ENCODE data around the gene SBF1.

The SBF1 gene

GRCh38 chr22:50483977-50484853, 9.4 kb upstream of the SBF1 start:
- no peak for DNase-seq (ENCODE audit: low read depth in 2 of 2)

GRCh38 chr22:50483556-50483955, 8.7 kb upstream of the SBF1 start:
- no peak for DNase-seq (ENCODE audit: low read depth in 2 of 2)

GRCh38 chr22:50483106-50483505, 8.3 kb upstream of the SBF1 start:
- no peak for DNase-seq (ENCODE audit: low read depth in 2 of 2)

GRCh38 chr22:50482107-50483074, 7.6 kb upstream of the SBF1 start:
- no peak for DNase-seq (ENCODE audit: low read depth in 2 of 2)

- DNase-seq (ENCODE audit: low read depth in 2 of 2), result peak in 1 of 2 donors; percentile 31
Measured at GRCh38 chr22:50481440-50482106, 6.7 kb upstream of the SBF1 start, which contains the start of gene ADM2. ADM2 (plus strand) TSS chr22:50481543; CDS start chr22:50481848, 305 bp downstream.

GRCh38 chr22:50481045-50481439, 6.2 kb upstream of the SBF1 start:
- DNase-seq (ENCODE audit: low read depth in 2 of 2), result no peak

GRCh38 chr22:50479721-50480120, 4.9 kb upstream of the SBF1 start:
- no peak for DNase-seq (ENCODE audit: low read depth in 2 of 2)

- DNase-seq (ENCODE audit: low read depth in 2 of 2), result no peak
Measured at GRCh38 chr22:50477923-50478322, 3.1 kb upstream of the SBF1 start.

- no peak for DNase-seq (ENCODE audit: low read depth in 2 of 2)
Measured at GRCh38 chr22:50476868-50477267, 2.0 kb upstream of the SBF1 start.

GRCh38 chr22:50475652-50476002, 792 bp upstream of the SBF1 start:
- DNase-seq (ENCODE audit: low read depth in 2 of 2), result no peak

- DNase-seq (ENCODE audit: low read depth in 2 of 2), result no peak
Measured at GRCh38 chr22:50473855-50474671, 772 bp downstream of the SBF1 start.

GRCh38 chr22:50473088-50473487, 1.7 kb downstream of the SBF1 start:
- peak in 1 of 2 donors; percentile 28 for DNase-seq (ENCODE audit: low read depth in 2 of 2)

- DNase-seq (ENCODE audit: low read depth in 2 of 2), result no peak
Measured at GRCh38 chr22:50471962-50472361, 2.9 kb downstream of the SBF1 start.

GRCh38 chr22:50471197-50471847, 3.5 kb downstream of the SBF1 start:
- DNase-seq (ENCODE audit: low read depth in 2 of 2), result no peak

- DNase-seq (ENCODE audit: low read depth in 2 of 2), result no peak
Measured at GRCh38 chr22:50470491-50470890, 4.3 kb downstream of the SBF1 start.

- DNase-seq (ENCODE audit: low read depth in 2 of 2), result peak; percentile 94 to 95
Measured at GRCh38 chr22:50469377-50470305, 5.2 kb downstream of the SBF1 start.

GRCh38 chr22:50468626-50469025, 6.2 kb downstream of the SBF1 start:
- no peak for DNase-seq (ENCODE audit: low read depth in 2 of 2)

- no peak for DNase-seq (ENCODE audit: low read depth in 2 of 2)
Measured at GRCh38 chr22:50467773-50468440, 6.9 kb downstream of the SBF1 start.

- no peak for DNase-seq (ENCODE audit: low read depth in 2 of 2)
Measured at GRCh38 chr22:50467341-50467740, 7.5 kb downstream of the SBF1 start.
